HG02798 (cell line): Measurements from ENCODE around the gene TANGO2.

ENCODE experiments used
- ATAC-seq: cut with Tn5 transposase; IDR thresholded peaks from one replicate; pipeline ENCODE4 v1.9.1; 2021; ENCODE audit warnings: mild to moderate bottlenecking; ENCODE audit not compliant: unreplicated experiment, poor library complexity

The TANGO2 gene

GRCh38 chr22:20096574-20097420 lies 75.9 kb downstream of the TANGO2 start:
- no peak for ATAC-seq

GRCh38 chr22:20099099-20099711 lies 78.3 kb downstream of the TANGO2 start:
- no peak for ATAC-seq

- no peak for ATAC-seq
Observed at GRCh38 chr22:20101638-20102037, 80.7 kb downstream of the TANGO2 start.

GRCh38 chr22:20102203-20102780 lies 81.4 kb downstream of the TANGO2 start:
- no peak for ATAC-seq

- ATAC-seq, result no peak
Observed at GRCh38 chr22:20105456-20106204, 84.7 kb downstream of the TANGO2 start.

- no peak for ATAC-seq
Observed at GRCh38 chr22:20106205-20106848, 85.4 kb downstream of the TANGO2 start.

- ATAC-seq, result no peak
Observed at GRCh38 chr22:20106849-20107237, 85.9 kb downstream of the TANGO2 start.

GRCh38 chr22:20107471-20107901 lies 86.6 kb downstream of the TANGO2 start:
- ATAC-seq, result no peak

- ATAC-seq, result no peak
Observed at GRCh38 chr22:20107951-20108756, 87.2 kb downstream of the TANGO2 start.

- no peak for ATAC-seq
Observed at GRCh38 chr22:20108757-20109230, 87.9 kb downstream of the TANGO2 start.

- ATAC-seq, result no peak
Observed at GRCh38 chr22:20109411-20110358, 88.8 kb downstream of the TANGO2 start.

- ATAC-seq, result no peak
Observed at GRCh38 chr22:20110359-20110985, 89.6 kb downstream of the TANGO2 start.

- ATAC-seq, result no peak
Observed at GRCh38 chr22:20111045-20111688, 90.3 kb downstream of the TANGO2 start.

- ATAC-seq, result no peak
Observed at GRCh38 chr22:20111689-20112622, 91.0 kb downstream of the TANGO2 start.

- no peak for ATAC-seq
Observed at GRCh38 chr22:20112623-20113511, 92.0 kb downstream of the TANGO2 start.
